ENCODE measurements around the gene PPP1R3D. TPM values are rescaled to one million over a fixed set of nuclear protein-coding genes. Genes with fewer than 3 reads are reported as not detected.

Gene PPP1R3D
- total and polyA plus RNA-seq, 9 of the 15 experiments (the other 6 are each of a cell fraction or from before 2014, with no cell fraction given) = 0.35 to 3.3 (median 1.8) TPM

GRCh38 chr20:59939052-59939878, 840 bp downstream of the PPP1R3D start (continued):
- TF ChIP-seq ZBTB11 (CRISPR knock-in tag; IDR thresholded peaks at IDR 0.05) (peak in 1 of 3 experiments; percentile 14; a peak in 1 of 6 replicates), PYGO2 (tag; IDR thresholded peaks at IDR 0.05) (no peak), MAX (CRISPR knock-in tag; IDR thresholded peaks at IDR 0.05) (peak; percentile 25; the same call in 1 of the 2 replicates), FOSL1 (tag; conservative IDR thresholded peaks at IDR 0.05) (no peak), ZNF197 (CRISPR knock-in tag; IDR thresholded peaks at IDR 0.05; ENCODE audit: low read depth) (no peak), RBFOX2 (IDR thresholded peaks at IDR 0.05; ENCODE audit: low read depth, low read length) (0 out of 2 replicates have a peak, but pooled peaks have one; percentile 21), CREBBP (IDR thresholded peaks at IDR 0.05; ENCODE audit: low read depth, low read length) (no peak), TRIM25 (IDR thresholded peaks at IDR 0.05; ENCODE audit: borderline replicate concordance) (no peak), SIRT6 (IDR thresholded peaks at IDR 0.05; ENCODE audit: low read depth, low read length) (no peak), HIVEP1 (CRISPR knock-in tag; IDR thresholded peaks at IDR 0.05) (no peak), ZNF644 (tag; IDR thresholded peaks at IDR 0.05; ENCODE audit: low read depth) (no peak), NCOA6 (IDR thresholded peaks at IDR 0.05) (no peak), ZNF609 (CRISPR knock-in tag; IDR thresholded peaks at IDR 0.05; ENCODE audit: borderline replicate concordance) (no peak), SAP30 (IDR thresholded peaks at IDR 0.05; ENCODE audit: borderline replicate concordance, insufficient read depth, low read depth, low read length, poor library complexity, severe bottlenecking) (no peak), STAG1 (CRISPR knock-in tag; IDR thresholded peaks at IDR 0.05; ENCODE audit: borderline replicate concordance) (no peak)
